HepG2 (cell line): ENCODE measurements around the gene ABTB2. TPM values are rescaled to one million over a fixed set of nuclear protein-coding genes. Genes with fewer than 3 reads are reported as not detected.
A peak's percentile ranks its signal among the peaks of the same experiment; 100 is the strongest.

Experiments
- ATAC-seq: fragments of 200-7000 bp; cut with Tn5 transposase; 3 replicates; pipeline ENCODE4 v1.9.1; 2020; ENCODE audit warnings: mild to moderate bottlenecking, moderate library complexity
- BruUV-seq: library from RNA; stranded (reverse); fragments of 400-500 nt; replicated peaks from 2 replicates; lab custom pipeline; 2021; lab: Mats Ljungman, UMichigan
- CTCF ChIA-PET: fragments of 300-600 bp; formaldehyde crosslinking; extraction: SDS; loops from one replicate; lab custom pipeline; 2021; ENCODE audit warnings: low total read pairs, inconsistent platforms, low intra/inter-chr PET ratio; lab: Yijun Ruan, JAX
- POLR2A ChIA-PET: fragments of 350-600 bp; sonication (Branson Sonifier 250); formaldehyde crosslinking; loops from one replicate; lab custom pipeline; 2020; ENCODE audit warnings: antibody characterized with exemption, inconsistent platforms; lab: Yijun Ruan, JAX
- DNase-seq: peaks from one replicate; pipeline ENCODE4 v3.0.0-alpha.2; 2015; ENCODE audit warnings: low spot score
- FAIRE-seq: peaks from 3 replicates; lab custom pipeline; 2011; peaks lifted over from hg19 to GRCh38; lab: Jason Lieb, UNC
- H2AFZ ChIP-seq: one replicate; pipeline ENCODE4 v1.6.1; 2011; ENCODE audit warnings: low read length, inconsistent platforms
- H3K27ac ChIP-seq: fragments of 300-600 bp; 3 replicates; pipeline ENCODE4 v1.8.0; 2011; ENCODE audit warnings: mixed run types, mild to moderate bottlenecking, mixed read lengths, low read length, inconsistent platforms; ENCODE audit not compliant: insufficient read depth; ENCODE audit errors: extremely low read length
- H3K27me3 ChIP-seq, 2 experiments: fragments of 200-600 bp in 1 of 2; 2 replicates in 1 of 2; 3 replicates in 1 of 2; pipeline versions ENCODE4 v1.6.0 to v1.8.0; 2011; ENCODE audit warnings: low read length in 2 of 2, mild to moderate bottlenecking in 2 of 2, moderate library complexity in 2 of 2, inconsistent platforms in 1 of 2; ENCODE audit not compliant: insufficient read depth in 2 of 2, control insufficient read depth in 1 of 2
- H3K36me3 ChIP-seq, 2 experiments: fragments of 200-600 bp in 1 of 2; replicated peaks in 1 of 2; 2 replicates in 1 of 2; 3 replicates in 1 of 2; pipeline versions ENCODE4 v1.5.1 to v1.8.0; 2011; ENCODE audit warnings: low read length in 2 of 2, inconsistent platforms in 1 of 2; ENCODE audit not compliant: insufficient read depth in 2 of 2, control insufficient read depth in 1 of 2
- H3K4me1 ChIP-seq: 2 replicates; pipeline ENCODE4 v1.5.1; 2012; ENCODE audit warnings: low read length, inconsistent platforms; ENCODE audit not compliant: insufficient read depth
- H3K4me2 ChIP-seq: 2 replicates; pipeline ENCODE4 v1.6.0; 2011; ENCODE audit warnings: low read depth, low read length, inconsistent platforms
- H3K4me3 ChIP-seq, 3 experiments: fragments of 200-600 bp in 1 of 3; sonication (generic), shearing (Covaris generic) in 1 of 3; replicated peaks in 1 of 3; 2 replicates each; pipeline ENCODE4 v1.5.1; 2011 to 2016; ENCODE audit warnings: low read length in 3 of 3, inconsistent platforms in 2 of 3, low read depth in 2 of 3, mild to moderate bottlenecking in 2 of 3, control low read depth in 1 of 3, mixed read lengths in 1 of 3; ENCODE audit not compliant: insufficient read depth in 1 of 3
- H3K79me2 ChIP-seq: one replicate; pipeline ENCODE4 v1.6.1; 2011; ENCODE audit warnings: low read length, inconsistent platforms; ENCODE audit not compliant: insufficient read depth
- H3K9ac ChIP-seq: 2 replicates; pipeline ENCODE4 v1.6.0; 2011; ENCODE audit warnings: mild to moderate bottlenecking, low read depth, low read length, inconsistent platforms; ENCODE audit not compliant: insufficient read depth
- H3K9me3 ChIP-seq: 2 replicates; pipeline ENCODE4 v1.5.1; 2012; ENCODE audit warnings: mild to moderate bottlenecking, low read length
- H4K20me1 ChIP-seq: 2 replicates; pipeline ENCODE4 v1.6.0; 2011; ENCODE audit warnings: inconsistent platforms, mild to moderate bottlenecking, low read length, moderate library complexity; ENCODE audit not compliant: insufficient read depth
- ARID5B ChIP-seq: IDR thresholded peaks from 2 replicates; pipeline ENCODE4 v1.4.0; 2020; ENCODE audit warnings: mild to moderate bottlenecking, missing genetic modification reagents
- ASH2L ChIP-seq: fragments of 300-600, 200-600 bp; sonication (generic); IDR thresholded peaks from 2 replicates; pipeline ENCODE4 v1.7.0; 2017; ENCODE audit warnings: low read depth, mild to moderate bottlenecking, moderate library complexity, mixed read lengths, low read length; ENCODE audit not compliant: insufficient read length
- CC2D1A ChIP-seq: sonication (generic); formaldehyde crosslinking; IDR thresholded peaks from 2 replicates; pipeline ENCODE4 v1.8.1; 2023; ENCODE audit warnings: mild to moderate bottlenecking, missing genetic modification reagents
- ELF3 ChIP-seq: IDR thresholded peaks from 2 replicates; pipeline ENCODE4 v1.6.1; 2016; ENCODE audit warnings: missing genetic modification reagents, missing compliant biosample characterization
- MAX ChIP-seq: IDR thresholded peaks from 2 replicates; pipeline ENCODE4 v1.6.1; 2012; ENCODE audit warnings: inconsistent platforms
- NR0B2 ChIP-seq: sonication (generic); formaldehyde crosslinking; IDR thresholded peaks from 2 replicates; pipeline ENCODE4 v1.4.0; 2020; ENCODE audit warnings: mild to moderate bottlenecking, missing genetic modification reagents
- RARA ChIP-seq: IDR thresholded peaks from 2 replicates; pipeline ENCODE4 v1.6.1; 2016; ENCODE audit warnings: missing genetic modification reagents, missing compliant biosample characterization
- RXRB ChIP-seq: IDR thresholded peaks from 2 replicates; pipeline ENCODE4 v1.6.1; 2016; ENCODE audit warnings: borderline replicate concordance, missing genetic modification reagents, missing compliant biosample characterization
- SNAPC2 ChIP-seq: sonication (generic); formaldehyde crosslinking; IDR thresholded peaks from 2 replicates; pipeline ENCODE4 v1.8.1; 2022; ENCODE audit warnings: mild to moderate bottlenecking, missing genetic modification reagents
- SOX13 ChIP-seq, 3 experiments: fragments of 450-650 bp in 1 of 3; sonication (generic) in 1 of 3; formaldehyde crosslinking in 1 of 3; IDR thresholded peaks in 2 of 3; conservative IDR thresholded peaks in 1 of 3; 2 replicates each; pipeline versions ENCODE4 v1.5.0 to v1.6.1; 2016 to 2020; ENCODE audit warnings: antibody characterized with exemption in 1 of 3, mild to moderate bottlenecking in 1 of 3, missing compliant biosample characterization in 1 of 3, missing genetic modification reagents in 1 of 3, moderate library complexity in 1 of 3
- SOX5 ChIP-seq: IDR thresholded peaks from 2 replicates; pipeline ENCODE4 v1.6.1; 2016; ENCODE audit warnings: borderline replicate concordance
- TEAD3 ChIP-seq: optimal IDR thresholded peaks from 2 replicates; pipeline ENCODE3; 2016; ENCODE audit warnings: borderline replicate concordance
- TGIF2 ChIP-seq: IDR thresholded peaks from 2 replicates; pipeline ENCODE4 v1.6.1; 2016; ENCODE audit warnings: control low read depth, missing compliant biosample characterization
- ZNF44 ChIP-seq: sonication (generic); formaldehyde crosslinking; IDR thresholded peaks from 2 replicates; pipeline ENCODE4 v1.5.1; 2020; ENCODE audit warnings: mild to moderate bottlenecking, missing genetic modification reagents
- ZNF468 ChIP-seq: sonication (generic); formaldehyde crosslinking; IDR thresholded peaks from 2 replicates; pipeline ENCODE4 v1.8.0; 2022; ENCODE audit warnings: mild to moderate bottlenecking, moderate library complexity, missing genetic modification reagents
- ZNF687 ChIP-seq: sonication (generic); formaldehyde crosslinking; IDR thresholded peaks from 2 replicates; pipeline ENCODE4 v1.5.1; 2020; ENCODE audit warnings: mild to moderate bottlenecking, missing genetic modification reagents, moderate library complexity
- WGBS: methylation state at CpG from one replicate; pipeline ENCODE4 v1.1.6; 2017; ENCODE audit warnings: low lambda C conversion rate; 5-methylcytosine and 5-hydroxymethylcytosine counted together
- in situ Hi-C: cut with HindIII; loops from 2 replicates; pipeline ENCODE4 v1.10.0; 2017; ENCODE audit warnings: low pct_unique_long_range_greater_than_20kb; ENCODE audit not compliant: extremely low pct_ligation_motif_present
- intact Hi-C: fragments of 100-400 bp; cut with micrococcal nuclease; formaldehyde crosslinking; loops from one replicate; pipeline ENCODE4 v1.10.0; 2022; ENCODE audit not compliant: unreplicated experiment
- polyA plus RNA-seq, 8 experiments: library from polyadenylated mRNA; depleted of rRNA in 3 of 8; stranded (reverse) in 7 of 8; unstranded in 1 of 8; fragments of >200 nt; fragmentation: Illumina TruSeq in 4 of 8; extraction: Trizol in 4 of 8; gene quantifications; 2 replicates each; pipeline versions ENCODE4 v1.2.1 to v1.2.3, GENCODE V29; 2011 to 2016; ENCODE audit warnings: low read depth in 4 of 8, missing spikeins in 1 of 8, mixed read lengths in 1 of 8; ENCODE audit not compliant: insufficient read depth in 1 of 8
- total RNA-seq, 5 experiments: library from RNA; depleted of rRNA; stranded (reverse); fragments of >200 nt; fragmentation: Illumina TruSeq; extraction: Trizol; gene quantifications; 2 replicates each; pipeline ENCODE4 v1.2.3, GENCODE V29; 2016; ENCODE audit warnings: low read depth in 1 of 5

ABTB2 gene
- total and polyA plus RNA-seq, 2 of the 13 experiments (the other 11 are each of a cell fraction or from before 2014, with no cell fraction given) = 5.1 to 15.4 TPM

- H3K79me2 ChIP-seq = peaks cover 11% of the 10 kb centered on the region
- intact Hi-C loops = loop anchor here (5.0 kb wide), 1 partner anchor 90 kb away; the partner anchor contains the start of gene ABTB2
- FAIRE-seq (no peak), ATAC-seq (peak; percentile 69), DNase-seq (no peak)
- peaks cover 93% of the 10 kb centered on the region for H3K4me1 ChIP-seq
- H3K27ac ChIP-seq = peak overlapping the region; percentile 41
- in situ Hi-C loops = no loop called here
- BruUV-seq = no TSS peak
- H3K4me2 ChIP-seq = peak overlapping the region; percentile 65
- ChIA-PET POLR2A (no interaction called here), CTCF (no interaction called here)
- H3K27me3 ChIP-seq = no peaks in the 10 kb centered on the region
- 38% methylated on average over 7 of the region's 11 CpGs for WGBS
- H3K9me3 ChIP-seq = no peaks in the 10 kb centered on the region
- no peak overlapping the region for H2AFZ ChIP-seq
- H4K20me1 ChIP-seq = no peaks in the 10 kb centered on the region
- peaks cover 0 to 4% of the 10 kb centered on the region in 2 experiments; a peak in 1 of 5 replicates for H3K36me3 ChIP-seq
- H3K4me3 ChIP-seq = peak overlapping the region in 1 of 3 experiments; percentile 39; a peak in 2 of 6 replicates
- H3K9ac ChIP-seq = no peak overlapping the region
- TF ChIP-seq CC2D1A (no peak), ZNF687 (CRISPR knock-in tag) (peak; percentile 73), ZNF468 (no peak), SOX13 (IDR thresholded peaks at IDR 0.05) (no peak), SOX13 (CRISPR knock-in tag; conservative IDR thresholded peaks at IDR 0.05 in 1 of 2, IDR thresholded peaks at IDR 0.05 in 1 of 2) (0 out of 4 replicates have a peak, but pooled peaks of 1 of the 2 experiments have one; percentile 7), ASH2L (peak; percentile 23), MAX (peak; percentile 58), ARID5B (0 out of 2 replicates have a peak, but pooled peaks have one; percentile 26), ELF3 (CRISPR knock-in tag) (peak; percentile 56; the same call in 1 of the 2 replicates), RXRB (peak; percentile 23; the same call in 1 of the 2 replicates), RARA (CRISPR knock-in tag) (0 out of 2 replicates have a peak, but pooled peaks have one; percentile 17), TEAD3 (CRISPR knock-in tag) (peak; percentile 36), SNAPC2 (no peak), TGIF2 (CRISPR knock-in tag) (no peak), ZNF44 (CRISPR knock-in tag) (no peak), NR0B2 (CRISPR knock-in tag) (no peak), SOX5 (peak; percentile 21; the same call in 1 of the 2 replicates)
Measured at GRCh38 chr11:34267013-34267412, 90.8 kb downstream of the ABTB2 start.
